ENCODE measurements around the gene FOCAD. TPM values are rescaled to one million over a fixed set of nuclear protein-coding genes. Genes with fewer than 3 reads are reported as not detected.

FOCAD gene
- polyA plus RNA-seq, 12 donors, result 14.9 to 24.1 (median 19.4) TPM; not detected in 1

- DNase-seq, result no peak
Measured at GRCh38 chr9:20729523-20729922, 45.5 kb downstream of the FOCAD start.

DNA sequence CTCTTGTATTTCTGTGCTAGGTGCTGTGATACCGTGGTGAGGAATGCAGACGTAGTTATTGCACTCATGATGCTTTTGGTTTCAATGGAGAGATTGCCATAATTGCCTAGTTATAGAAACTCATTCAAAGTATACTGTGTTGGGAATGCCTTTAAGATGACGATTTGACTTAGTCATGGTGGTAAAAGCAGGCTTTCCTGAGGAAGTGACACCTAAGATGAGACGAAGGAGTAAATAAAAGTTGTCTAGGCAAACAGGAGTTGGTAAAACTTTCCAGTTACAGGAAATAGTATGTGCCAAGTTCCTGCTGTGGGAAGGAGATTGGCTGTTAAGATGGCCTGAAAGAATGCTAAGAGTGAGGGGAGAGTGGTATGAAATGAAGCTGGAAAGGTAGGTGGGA is 48.1 kb downstream of the FOCAD start:
- DNase-seq, result no peak

GRCh38 chr9:20734275-20734674 is 50.2 kb downstream of the FOCAD start:
- DNase-seq, result no peak

DNA sequence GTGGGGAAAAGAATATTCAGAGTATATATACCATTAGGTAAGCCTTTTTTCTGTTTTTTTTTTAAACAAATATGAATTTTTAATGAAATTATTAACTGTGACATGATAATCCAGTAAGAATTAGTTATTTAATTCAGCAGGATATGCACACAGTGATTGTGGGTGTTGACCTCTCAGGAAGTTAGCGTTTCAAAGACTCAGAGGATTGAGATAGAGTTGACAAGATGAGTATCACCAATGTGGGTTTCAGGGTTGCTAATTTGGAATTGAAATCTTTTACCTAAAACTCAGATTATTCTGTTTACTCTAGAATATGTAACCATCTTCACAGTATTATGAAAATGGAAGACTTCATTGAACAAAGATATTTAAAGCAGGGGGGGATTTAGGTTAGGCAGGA is 56.2 kb downstream of the FOCAD start:
- no peak for DNase-seq

DNA sequence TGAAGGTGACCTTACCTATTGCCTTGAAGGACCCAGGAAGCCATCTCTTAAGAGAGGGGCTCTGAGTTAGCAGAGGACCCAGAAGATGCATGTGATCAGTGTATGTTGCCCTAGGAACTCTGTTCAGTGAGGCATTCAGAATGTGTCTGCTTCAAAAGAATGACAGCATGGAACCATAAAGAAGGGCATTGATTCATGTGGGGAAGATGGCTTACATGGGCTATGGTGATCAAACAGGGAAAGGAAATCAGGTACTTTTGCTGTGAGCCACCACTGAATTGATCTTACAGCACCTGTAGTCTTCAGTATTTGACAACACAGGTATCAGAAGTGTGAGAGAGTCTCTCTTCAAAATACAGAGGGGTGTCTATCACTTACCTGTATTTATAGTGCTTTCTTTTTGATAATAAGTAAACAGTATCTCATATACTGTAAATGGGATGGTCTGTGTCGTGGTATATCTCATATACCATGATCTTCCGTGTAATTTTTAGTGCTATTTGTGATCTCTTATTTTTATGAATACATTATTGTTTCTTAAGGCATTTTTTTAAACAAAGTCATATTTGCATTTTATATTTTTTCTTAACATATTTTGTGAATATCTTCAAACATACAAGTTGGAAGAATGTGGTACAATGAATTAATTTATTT is 57.0 kb downstream of the FOCAD start:
- no peak for DNase-seq

GRCh38 chr9:20742833-20743232 is 58.8 kb downstream of the FOCAD start:
- no peak for DNase-seq

GRCh38 chr9:20744036-20744630 is 60.1 kb downstream of the FOCAD start:
- DNase-seq, result no peak

GRCh38 chr9:20746967-20747366 is 62.9 kb downstream of the FOCAD start:
- no peak for DNase-seq

DNA sequence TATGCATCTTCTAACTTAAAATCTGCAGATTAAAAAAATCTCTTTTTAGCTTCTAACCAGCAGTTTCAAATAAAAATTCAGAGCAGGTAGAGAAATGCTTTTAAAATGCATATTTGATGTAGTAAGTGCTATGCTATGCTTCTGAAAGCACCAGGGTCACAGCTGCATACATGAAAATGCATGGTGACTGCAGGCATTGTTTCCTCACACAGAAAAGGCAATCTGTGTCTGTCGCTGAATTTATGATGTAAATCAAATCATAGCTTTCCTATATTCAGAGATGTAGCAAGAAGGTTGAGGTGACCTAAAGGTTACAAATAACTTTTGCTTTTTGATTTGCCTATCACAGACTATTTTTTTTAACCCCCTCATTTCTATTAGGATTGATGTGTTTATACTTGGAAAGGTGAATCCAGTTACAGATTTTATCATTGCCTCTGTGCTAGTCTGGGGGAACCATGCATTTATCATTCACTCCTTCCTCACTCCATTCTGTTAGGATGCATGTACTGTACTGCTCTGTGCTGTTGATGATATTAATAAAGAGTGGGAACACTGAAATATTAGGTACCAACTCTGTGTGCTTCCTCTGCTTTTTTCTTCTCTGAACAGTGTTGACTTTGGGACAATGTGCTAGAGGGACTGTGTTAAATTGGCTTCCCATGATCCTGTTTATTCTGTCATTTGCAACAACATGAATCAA is 65.6 kb downstream of the FOCAD start:
- DNase-seq, result no peak

DNA sequence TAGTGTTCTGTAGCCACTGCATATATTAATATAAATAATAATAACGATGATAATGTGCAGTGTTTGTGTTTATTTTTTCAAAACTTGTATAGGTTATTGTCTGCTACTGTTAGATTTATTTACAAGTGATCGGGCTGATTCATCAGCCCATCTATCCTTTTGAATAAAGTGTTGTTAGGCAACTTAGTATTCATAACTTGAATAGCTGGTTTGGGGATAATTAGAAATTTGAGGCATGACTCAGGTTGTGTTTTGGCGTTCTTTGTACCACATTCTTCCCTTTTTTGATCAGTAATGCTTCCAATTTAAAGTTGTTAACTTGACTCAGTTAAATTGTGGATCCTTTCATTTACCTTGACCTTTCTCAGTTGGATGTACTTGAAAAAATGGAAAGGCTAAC is 69.7 kb downstream of the FOCAD start:
- no peak for DNase-seq

DNA sequence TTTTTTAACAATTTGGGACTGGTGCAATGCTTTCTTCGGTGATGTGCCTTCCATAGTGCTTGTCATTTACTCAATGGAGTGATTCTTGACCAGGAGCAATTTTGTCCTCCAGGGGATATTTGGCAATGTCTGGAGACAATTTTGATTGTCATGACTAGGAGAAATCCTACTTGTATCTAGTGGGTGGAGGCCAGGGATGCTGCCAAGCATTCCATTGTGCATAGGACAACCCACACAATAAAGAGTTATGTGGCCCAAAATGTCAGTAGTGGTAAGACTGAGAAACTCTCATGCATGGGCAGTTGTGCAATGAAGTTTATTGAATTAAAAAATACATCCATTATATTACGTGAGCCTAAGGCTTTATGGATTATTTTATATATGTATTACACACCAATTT is 70.5 kb downstream of the FOCAD start:
- no peak for DNase-seq

DNA sequence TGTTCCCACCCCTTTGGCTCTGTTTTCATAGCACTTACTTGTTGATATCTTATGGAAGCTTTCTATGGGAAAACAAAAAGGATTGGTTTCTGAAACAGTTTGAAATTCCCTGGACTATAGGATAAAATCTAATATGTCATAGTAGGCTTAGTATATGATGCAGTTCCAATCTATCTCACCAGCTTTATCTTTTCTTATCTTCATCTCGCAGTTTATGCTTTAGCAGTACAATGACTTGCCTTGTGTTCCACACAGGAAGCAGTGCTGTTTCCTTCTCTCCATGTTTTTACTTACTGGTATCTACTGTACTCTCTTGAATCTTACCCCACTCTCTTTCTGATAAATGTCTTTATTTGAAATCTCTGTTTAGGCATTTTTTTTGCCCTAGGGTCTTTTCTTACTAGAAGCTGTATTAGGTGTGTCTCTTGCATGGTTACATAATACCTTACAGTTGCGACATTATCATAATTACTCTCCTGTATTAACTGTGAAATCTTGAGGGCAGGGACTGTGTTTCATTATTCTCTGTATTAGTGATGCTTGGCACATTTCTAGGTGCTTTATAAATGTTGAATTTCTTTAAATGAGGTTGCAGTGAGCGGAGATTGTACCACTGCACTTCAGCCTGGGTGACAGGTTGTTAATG is 76.3 kb downstream of the FOCAD start:
- no peak for DNase-seq

GRCh38 chr9:20770947-20771346 is 86.9 kb downstream of the FOCAD start:
- no peak for DNase-seq

GRCh38 chr9:20771729-20772128 is 87.7 kb downstream of the FOCAD start:
- DNase-seq, result no peak

DNA sequence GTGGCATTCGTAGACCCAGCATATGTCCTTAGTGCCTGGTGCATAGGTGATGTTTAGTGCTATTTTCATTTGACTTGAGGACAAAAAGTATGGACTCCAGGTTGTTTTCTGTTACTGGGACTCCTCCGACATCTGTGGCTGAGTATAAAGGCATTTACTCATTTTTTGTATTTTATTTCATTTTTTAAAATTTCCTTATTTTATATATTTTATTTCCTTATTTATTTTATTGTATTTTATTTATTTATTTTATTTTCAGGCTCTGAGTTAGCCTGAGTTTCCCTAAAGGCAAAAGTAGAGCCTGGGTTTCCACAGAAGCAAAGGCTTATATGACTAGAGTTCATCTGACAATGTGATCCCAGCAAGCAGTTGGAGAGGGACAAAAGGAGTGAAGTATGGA is 91.6 kb downstream of the FOCAD start:
- no peak for DNase-seq

GRCh38 chr9:20781092-20781491 is 97.0 kb downstream of the FOCAD start:
- DNase-seq, result no peak

- no peak for DNase-seq
Measured at GRCh38 chr9:20782289-20782688, 98.2 kb downstream of the FOCAD start.

DNA sequence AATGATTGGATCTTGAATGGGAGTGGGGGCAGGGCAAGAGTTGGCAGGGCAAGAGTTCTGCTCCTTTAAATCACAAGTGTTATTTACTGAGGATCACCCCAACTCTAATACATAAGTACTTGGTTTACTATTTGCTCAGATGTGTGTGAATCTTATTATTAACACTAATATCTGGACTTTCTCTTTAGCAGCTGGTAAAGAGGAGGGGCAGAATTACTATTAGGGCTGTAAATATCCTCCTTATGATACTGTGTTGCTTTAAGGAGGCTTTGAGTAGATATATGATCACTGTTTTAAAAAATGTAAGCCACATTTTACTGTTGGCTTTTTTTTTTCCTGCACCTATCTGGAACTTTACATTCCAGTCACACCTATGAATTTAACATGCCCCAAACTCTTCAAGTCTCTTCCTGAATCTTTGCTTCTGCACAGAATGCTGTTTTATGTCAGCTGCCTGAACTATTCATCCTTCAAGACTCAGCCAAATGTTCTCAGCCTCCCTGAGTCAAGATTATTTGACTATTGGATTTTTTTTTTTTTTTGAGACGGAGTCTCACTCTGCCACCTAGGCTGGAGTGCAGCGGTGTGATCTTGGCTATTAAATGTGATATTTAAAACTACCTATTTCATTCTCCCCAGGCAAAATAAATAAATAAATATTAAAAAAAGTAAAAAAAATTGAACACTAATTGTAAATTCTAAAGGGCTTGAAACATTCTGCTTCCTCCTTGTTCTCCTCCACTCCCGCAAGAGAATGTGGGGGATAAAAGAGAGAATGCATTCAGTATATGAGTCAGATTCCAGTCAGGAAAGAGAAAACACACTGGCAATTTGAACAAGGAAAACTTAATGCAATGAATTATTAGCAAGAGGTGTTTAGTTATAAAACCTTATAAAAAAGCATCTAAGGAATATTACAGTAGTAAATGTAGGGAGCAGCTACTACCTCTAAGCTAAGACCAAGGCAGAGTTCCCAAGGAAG is 99.3 kb downstream of the FOCAD start:
- DNase-seq, result no peak

DNA sequence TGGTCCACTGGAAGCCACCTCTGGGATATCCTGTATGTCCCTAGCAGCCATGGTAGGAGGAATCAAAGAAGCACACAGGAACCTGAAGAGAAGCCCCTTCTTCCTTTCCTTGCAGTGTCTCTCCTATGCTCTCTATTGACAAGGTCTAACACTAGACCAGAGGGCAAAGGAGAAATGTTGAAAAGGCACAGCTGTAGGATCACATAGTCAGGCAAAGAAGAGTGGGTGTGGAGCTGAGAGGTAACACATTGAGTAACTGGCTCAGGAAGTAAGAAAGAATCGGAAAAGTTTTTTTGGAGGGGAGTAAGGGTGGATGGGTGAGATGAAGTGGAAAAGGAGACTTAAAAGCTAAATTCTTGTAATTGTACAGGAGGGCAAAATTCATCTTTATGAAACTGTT is 100.1 kb downstream of the FOCAD start:
- DNase-seq, result no peak

DNA sequence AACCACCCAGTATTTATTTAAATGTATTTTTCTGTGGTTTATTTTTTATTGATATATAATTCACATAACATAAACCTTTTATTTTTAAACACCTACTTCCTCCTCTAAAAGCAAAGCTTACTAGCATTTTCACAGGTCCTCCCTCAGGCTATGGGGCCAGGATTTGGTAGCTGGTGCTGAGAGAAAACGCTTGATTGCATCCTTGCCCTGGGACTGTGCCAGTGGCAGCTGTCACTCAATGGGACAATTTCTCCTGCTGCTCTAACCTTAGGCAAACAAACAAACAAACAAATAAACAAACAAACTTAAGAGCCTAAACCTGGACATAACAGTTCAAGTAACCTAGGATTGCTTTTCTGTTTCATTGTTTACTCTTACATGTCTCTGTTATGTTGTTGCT is 102.7 kb downstream of the FOCAD start:
- no peak for DNase-seq

All from muscle of arm (tissue), 12 donors.